ENCODE measurements around the gene ADGRB3.

Gene ADGRB3

GRCh38 chr6:68709882-68710281 is 74.8 kb downstream of the ADGRB3 start:
- DNase-seq: no peak

- no peak for DNase-seq
Measured at GRCh38 chr6:68710496-68710895, 75.4 kb downstream of the ADGRB3 start.

- no peak for DNase-seq
Measured at GRCh38 chr6:68710916-68711315, 75.8 kb downstream of the ADGRB3 start.

- no peak for DNase-seq
Measured at GRCh38 chr6:68711386-68712000, 76.4 kb downstream of the ADGRB3 start.

- DNase-seq: no peak
Measured at GRCh38 chr6:68716620-68717019, 81.5 kb downstream of the ADGRB3 start.

GRCh38 chr6:68718385-68719073 is 83.4 kb downstream of the ADGRB3 start:
- DNase-seq: no peak

- no peak for DNase-seq
Measured at GRCh38 chr6:68719761-68720160, 84.7 kb downstream of the ADGRB3 start.

- no peak for DNase-seq
Measured at GRCh38 chr6:68722891-68723527, 87.9 kb downstream of the ADGRB3 start.

- DNase-seq: no peak
Measured at GRCh38 chr6:68724060-68724459, 89.0 kb downstream of the ADGRB3 start.

- no peak for DNase-seq
Measured at GRCh38 chr6:68726337-68726736, 91.3 kb downstream of the ADGRB3 start.

GRCh38 chr6:68726992-68727391 is 91.9 kb downstream of the ADGRB3 start:
- no peak for DNase-seq

- no peak for DNase-seq
Measured at GRCh38 chr6:68727699-68728098, 92.6 kb downstream of the ADGRB3 start.

- no peak for DNase-seq
Measured at GRCh38 chr6:68728159-68728979, 93.3 kb downstream of the ADGRB3 start.

GRCh38 chr6:68729377-68729903 is 94.4 kb downstream of the ADGRB3 start:
- DNase-seq: no peak

GRCh38 chr6:68730291-68731054 is 95.4 kb downstream of the ADGRB3 start:
- DNase-seq: no peak

- no peak for DNase-seq
Measured at GRCh38 chr6:68732423-68732822, 97.3 kb downstream of the ADGRB3 start.

- no peak for DNase-seq
Measured at GRCh38 chr6:68735866-68736265, 100.8 kb downstream of the ADGRB3 start.

GRCh38 chr6:68737061-68737460 is 102.0 kb downstream of the ADGRB3 start:
- DNase-seq: no peak

- no peak for DNase-seq
Measured at GRCh38 chr6:68738039-68738438, 103.0 kb downstream of the ADGRB3 start.

- no peak for DNase-seq
Measured at GRCh38 chr6:68740828-68741500, 105.9 kb downstream of the ADGRB3 start.

GRCh38 chr6:68741501-68742386 is 106.7 kb downstream of the ADGRB3 start:
- no peak for DNase-seq

Data from NK-92 treated with Interleukin-12 subunit alpha and Interleukin-12 subunit beta, amount 100 ng/mL, for 24 hours (cell line).